ENCODE data around the gene BPGM.
A peak's percentile ranks its signal among the peaks of the same experiment; 100 is the strongest.

The BPGM gene

GRCh38 chr7:134646425-134647305, at the start of gene BPGM:
Gene BPGM, plus strand, starts transcription at chr7:134646853. Its CDS starts 14,655 bp downstream, at chr7:134661508.
- DNase-seq: peak; percentile 43 to 100 (median 95)

- DNase-seq: peak in 8 of 14 donors; percentile 1 to 64 (median 22)
These were observed 47.3 kb upstream of the BPGM start for GRCh38 chr7:134599371-134599770.

- no peak for DNase-seq
These were observed 45.2 kb upstream of the BPGM start for GRCh38 chr7:134601459-134601858.

GRCh38 chr7:134602881-134603451, 43.7 kb upstream of the BPGM start:
- DNase-seq: peak in 5 of 14 donors; percentile 1 to 34 (median 19)

- peak in 10 of 14 donors; percentile 1 to 49 (median 37) for DNase-seq
These were observed 40.4 kb upstream of the BPGM start for GRCh38 chr7:134605978-134606923.

- no peak for DNase-seq
These were observed 35.0 kb upstream of the BPGM start for GRCh38 chr7:134611611-134612151.

- no peak for DNase-seq
These were observed 34.5 kb upstream of the BPGM start for GRCh38 chr7:134612197-134612596.

- DNase-seq: no peak
These were observed 32.9 kb upstream of the BPGM start for GRCh38 chr7:134613623-134614347.

- no peak for DNase-seq
These were observed 30.0 kb upstream of the BPGM start for GRCh38 chr7:134616611-134617010.

- DNase-seq: no peak
These were observed 27.7 kb upstream of the BPGM start for GRCh38 chr7:134618756-134619530.

GRCh38 chr7:134619627-134620331, 26.9 kb upstream of the BPGM start:
- no peak for DNase-seq

GRCh38 chr7:134622303-134622995, 24.2 kb upstream of the BPGM start:
- no peak for DNase-seq

GRCh38 chr7:134623193-134623592, 23.5 kb upstream of the BPGM start:
- DNase-seq: no peak

GRCh38 chr7:134625550-134625949, 21.1 kb upstream of the BPGM start:
- no peak for DNase-seq

- DNase-seq: no peak
These were observed 19.4 kb upstream of the BPGM start for GRCh38 chr7:134627109-134627774.

- no peak for DNase-seq
These were observed 18.9 kb upstream of the BPGM start for GRCh38 chr7:134627775-134628153.

- DNase-seq: no peak
These were observed 17.2 kb upstream of the BPGM start for GRCh38 chr7:134629445-134629844.

- DNase-seq: no peak
These were observed 16.4 kb upstream of the BPGM start for GRCh38 chr7:134630237-134630636.

GRCh38 chr7:134630893-134631292, 15.8 kb upstream of the BPGM start:
- no peak for DNase-seq
